T-helper 1 cell treated with Interleukin-12 subunit alpha and Interleukin-12 subunit beta and Interleukin-4 antibody, amounts not matched to agents 30 μg/mL and 1 μg/mL, for 36 hours (primary cell): ENCODE results near the gene OTOS.

Experiments
- H3K27ac Mint-ChIP-seq: one replicate; pipeline ENCODE4 v1.8.0; 2021; ENCODE audit warnings: mild to moderate bottlenecking, mixed read lengths
- H3K27me3 Mint-ChIP-seq: one replicate; pipeline ENCODE4 v1.8.0; 2021; ENCODE audit warnings: low read depth, mixed read lengths
- H3K36me3 Mint-ChIP-seq: one replicate; pipeline ENCODE4 v1.8.0; 2021; ENCODE audit warnings: low read depth, mixed read lengths
- H3K4me1 Mint-ChIP-seq: one replicate; pipeline ENCODE4 v1.8.0; 2021; ENCODE audit warnings: low read depth, mixed read lengths
- H3K4me3 Mint-ChIP-seq: one replicate; pipeline ENCODE4 v1.8.0; 2021; ENCODE audit warnings: mild to moderate bottlenecking, moderate library complexity, mixed read lengths
- H3K9me3 Mint-ChIP-seq: one replicate; pipeline ENCODE4 v1.8.0; 2021; ENCODE audit warnings: mixed read lengths

OTOS gene

DNA sequence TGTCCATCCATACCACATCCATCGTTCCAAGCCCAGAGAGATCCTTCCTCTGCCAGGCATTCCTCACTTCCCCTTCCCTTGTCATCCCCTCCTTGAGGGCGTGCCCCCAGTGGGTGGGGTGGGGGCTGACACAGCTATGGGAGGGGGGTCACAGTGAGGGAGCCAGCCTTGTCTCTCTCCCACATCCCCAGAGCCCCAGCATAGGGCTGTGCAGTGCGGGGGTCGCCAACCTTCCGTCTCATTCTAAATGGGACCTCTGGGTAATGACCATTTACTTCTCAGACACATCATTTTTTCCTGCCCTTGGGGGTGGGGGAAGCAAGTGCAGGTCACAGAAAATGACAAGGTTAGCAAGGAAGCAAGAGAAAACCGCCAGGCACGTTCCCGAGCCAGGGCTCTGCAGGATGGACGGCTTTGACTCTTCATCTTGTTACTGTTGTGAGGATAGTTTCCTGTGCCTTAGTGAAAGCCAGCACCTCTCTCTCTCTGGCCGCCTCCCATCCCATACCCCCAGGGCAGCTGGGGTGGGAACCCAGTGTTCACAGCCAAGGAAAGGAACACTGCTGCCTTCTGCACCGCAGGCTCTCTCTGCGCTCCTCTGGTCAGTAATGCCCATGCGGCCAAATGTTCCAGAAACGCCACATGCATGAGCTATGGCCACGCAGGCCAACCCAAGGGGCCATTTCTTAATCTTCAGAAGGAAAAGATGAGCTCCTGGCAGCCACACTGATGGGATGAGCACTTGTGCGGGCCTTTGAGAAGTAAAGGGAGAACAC is 22.7 kb upstream of the OTOS start:
- H3K4me3 Mint-ChIP-seq = no peak overlapping the region
- no peaks in the 10 kb centered on the region for H3K4me1 Mint-ChIP-seq
- peaks cover 20% of the 10 kb centered on the region for H3K9me3 Mint-ChIP-seq
- H3K36me3 Mint-ChIP-seq = no peaks in the 10 kb centered on the region
- no peak overlapping the region for H3K27ac Mint-ChIP-seq
- no peaks in the 10 kb centered on the region for H3K27me3 Mint-ChIP-seq

DNA sequence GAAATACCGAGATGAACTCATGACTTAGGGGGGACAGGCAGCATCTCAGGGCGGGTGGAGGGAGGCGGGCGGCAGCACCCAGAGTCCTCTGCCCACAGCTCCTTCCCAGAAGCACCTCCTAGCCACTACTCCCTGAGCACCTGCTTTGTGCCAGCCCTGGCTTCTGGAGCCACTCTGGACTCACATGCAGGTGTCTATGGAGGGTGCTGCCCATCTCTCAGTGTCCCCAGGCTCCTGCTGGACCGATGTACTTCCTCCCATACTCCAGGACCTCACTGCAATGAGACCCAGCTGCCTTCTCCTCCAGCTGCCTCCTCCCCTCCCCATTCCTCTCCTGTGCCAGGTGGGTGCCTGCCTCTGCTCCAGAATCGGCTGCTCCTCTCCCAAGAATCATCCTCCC is 22.1 kb upstream of the OTOS start:
- no peaks in the 10 kb centered on the region for H3K4me1 Mint-ChIP-seq
- H3K36me3 Mint-ChIP-seq = no peaks in the 10 kb centered on the region
- H3K27ac Mint-ChIP-seq = no peak overlapping the region
- H3K27me3 Mint-ChIP-seq = no peaks in the 10 kb centered on the region
- H3K4me3 Mint-ChIP-seq = no peak overlapping the region
- peaks cover 20% of the 10 kb centered on the region for H3K9me3 Mint-ChIP-seq

DNA sequence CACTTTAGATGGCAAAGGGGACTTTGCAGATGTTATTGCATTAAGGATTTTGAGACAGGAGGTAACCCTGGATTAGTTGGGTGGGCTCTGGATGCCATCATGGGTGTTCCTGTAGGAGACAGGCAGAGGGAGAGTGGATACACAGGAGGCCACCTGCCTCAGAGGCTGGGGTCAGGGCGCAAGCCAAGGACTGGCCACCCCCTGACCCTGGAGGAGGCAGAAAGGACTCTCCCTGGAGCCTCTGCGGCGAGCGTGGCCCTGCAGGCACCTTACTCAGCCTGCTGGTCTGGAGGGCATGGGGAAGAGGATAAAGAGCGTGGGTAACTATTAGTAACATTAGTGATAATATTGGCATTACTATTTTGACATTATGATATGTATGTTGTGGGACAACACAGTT is 21.6 kb upstream of the OTOS start:
- Mint-ChIP-seq H3K27ac (no peak overlapping the region), H3K4me1 (no peaks in the 10 kb centered on the region), H3K36me3 (no peaks in the 10 kb centered on the region), H3K27me3 (no peaks in the 10 kb centered on the region), H3K9me3 (peaks cover 20% of the 10 kb centered on the region), H3K4me3 (no peak overlapping the region)

DNA sequence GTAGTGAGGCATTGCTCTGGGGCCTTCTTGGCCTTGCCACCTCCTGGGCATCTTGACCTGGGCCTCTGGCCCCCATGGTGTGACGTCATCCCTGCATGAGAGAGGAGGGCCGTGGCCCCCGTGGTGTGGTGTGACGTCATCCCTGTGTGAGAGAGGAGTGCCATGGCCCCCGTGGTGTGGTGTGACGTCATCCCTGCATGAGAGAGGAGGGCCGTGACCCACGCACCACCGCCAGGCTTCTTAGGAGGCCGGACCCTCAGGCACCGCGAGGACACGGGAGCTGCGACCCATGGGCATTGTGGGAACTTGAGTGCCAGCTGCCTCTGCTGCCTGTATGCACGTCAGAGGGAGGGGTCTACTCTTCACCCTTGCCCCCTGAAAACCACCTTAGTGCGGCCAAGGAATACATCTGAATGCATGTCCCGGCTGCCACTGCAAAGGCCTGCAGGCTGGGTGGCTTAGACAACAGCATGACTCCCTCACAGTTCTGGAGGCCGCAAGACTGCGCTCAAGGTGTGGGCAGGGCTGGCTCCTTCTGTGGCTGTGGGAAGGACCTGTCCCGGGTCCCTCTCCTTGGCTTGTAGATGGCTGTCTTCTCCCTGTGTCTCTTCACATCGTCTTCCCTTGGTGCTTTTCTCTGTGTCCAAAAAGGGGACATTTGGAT is 20.8 kb upstream of the OTOS start:
- no peaks in the 10 kb centered on the region for H3K27me3 Mint-ChIP-seq
- H3K36me3 Mint-ChIP-seq = no peaks in the 10 kb centered on the region
- H3K9me3 Mint-ChIP-seq = peaks cover 20% of the 10 kb centered on the region
- no peaks in the 10 kb centered on the region for H3K4me1 Mint-ChIP-seq
- H3K27ac Mint-ChIP-seq = no peak overlapping the region
- H3K4me3 Mint-ChIP-seq = no peak overlapping the region

DNA sequence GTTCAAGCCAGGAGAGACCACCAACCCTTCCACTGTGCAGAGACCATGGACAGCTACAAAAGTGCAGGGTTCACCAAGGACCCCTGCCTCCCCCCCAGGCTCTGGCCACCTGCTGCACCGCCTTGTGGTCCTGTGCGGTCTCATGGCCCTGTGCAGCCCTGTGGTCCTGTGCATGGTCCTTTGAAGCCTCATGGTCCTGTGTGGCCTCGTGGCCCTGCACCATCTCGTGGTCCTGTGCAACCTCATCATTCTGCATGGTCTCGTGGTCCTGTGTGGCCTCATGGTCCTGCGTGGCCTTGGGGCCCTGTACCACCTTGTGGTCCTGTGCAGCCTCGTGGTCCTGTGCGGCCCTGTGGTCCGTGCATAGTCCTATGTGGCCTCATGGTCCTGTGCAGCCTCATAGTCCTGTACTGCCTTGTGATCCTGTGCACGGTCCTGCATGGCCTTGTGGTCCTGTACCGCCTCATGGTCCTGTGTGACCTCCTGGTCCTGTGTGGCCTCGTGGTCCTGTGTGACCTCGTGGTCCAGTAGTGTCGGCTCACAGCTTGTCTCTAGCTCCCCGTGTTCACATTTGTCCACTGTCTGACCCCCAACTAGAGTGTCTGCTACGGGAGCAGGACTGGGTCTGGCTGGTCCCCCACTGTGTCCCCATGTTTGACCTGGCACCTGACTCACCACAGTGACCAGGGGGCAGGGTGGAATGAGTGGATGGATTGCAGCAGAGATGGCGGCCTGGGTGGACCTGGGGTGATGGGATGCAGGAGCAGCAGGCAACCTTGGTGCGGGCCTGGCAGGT is 20.0 kb upstream of the OTOS start:
- Mint-ChIP-seq H3K27me3 (no peaks in the 10 kb centered on the region), H3K9me3 (peaks cover 17% of the 10 kb centered on the region), H3K27ac (no peak overlapping the region), H3K4me3 (no peak overlapping the region), H3K36me3 (no peaks in the 10 kb centered on the region), H3K4me1 (no peaks in the 10 kb centered on the region)

DNA sequence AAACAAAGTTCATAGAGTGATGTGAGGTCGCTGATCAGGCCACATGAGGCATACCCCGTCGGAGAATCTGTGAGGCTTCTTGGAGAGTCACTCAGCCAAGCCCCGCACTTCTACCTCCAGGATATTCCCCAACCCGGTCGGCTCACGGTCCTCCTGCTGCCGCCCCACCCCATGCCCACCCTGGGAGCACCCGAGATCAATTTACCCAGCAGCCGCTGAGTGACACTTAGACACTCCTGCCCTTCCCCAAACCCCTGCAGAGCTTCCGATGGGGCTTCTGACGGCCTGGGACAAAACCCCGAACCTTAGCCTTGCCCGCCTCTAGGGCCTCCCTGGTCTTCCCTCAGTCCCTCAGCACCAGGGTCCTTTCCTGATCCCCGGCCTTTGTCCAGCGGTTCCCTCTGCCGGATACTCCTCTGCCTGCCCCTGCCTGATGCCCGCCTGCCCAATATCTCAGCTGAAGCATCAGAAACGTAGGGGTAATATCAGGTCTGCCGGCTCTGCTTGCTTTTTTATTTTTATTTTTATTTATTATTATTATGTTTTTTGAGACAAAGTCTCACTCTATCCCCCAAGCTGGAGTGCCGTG is 18.9 kb upstream of the OTOS start:
- H3K27me3 Mint-ChIP-seq = no peaks in the 10 kb centered on the region
- no peak overlapping the region for H3K4me3 Mint-ChIP-seq
- peaks cover 9% of the 10 kb centered on the region for H3K9me3 Mint-ChIP-seq
- H3K36me3 Mint-ChIP-seq = no peaks in the 10 kb centered on the region
- no peak overlapping the region for H3K27ac Mint-ChIP-seq
- no peaks in the 10 kb centered on the region for H3K4me1 Mint-ChIP-seq

DNA sequence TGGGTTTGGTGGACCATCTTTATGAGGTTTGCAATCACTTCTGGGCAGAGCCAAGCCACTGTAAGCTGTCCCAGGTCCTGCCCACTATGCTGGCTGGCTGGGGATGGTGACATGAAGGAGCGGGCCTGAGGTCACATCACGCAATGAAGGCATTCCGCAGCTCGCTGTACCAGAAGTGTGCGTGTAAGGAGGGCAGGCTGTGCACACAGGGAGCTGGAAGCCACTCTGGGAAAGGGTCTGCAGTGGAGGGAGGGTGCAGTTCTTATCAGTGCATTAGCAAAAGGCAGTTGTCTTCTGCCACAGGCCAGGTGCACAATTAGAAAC is 16.7 kb upstream of the OTOS start:
- no peaks in the 10 kb centered on the region for H3K9me3 Mint-ChIP-seq
- H3K27ac Mint-ChIP-seq = no peak overlapping the region
- H3K4me1 Mint-ChIP-seq = no peaks in the 10 kb centered on the region
- H3K36me3 Mint-ChIP-seq = no peaks in the 10 kb centered on the region
- no peak overlapping the region for H3K4me3 Mint-ChIP-seq
- peaks cover 9% of the 10 kb centered on the region for H3K27me3 Mint-ChIP-seq

DNA sequence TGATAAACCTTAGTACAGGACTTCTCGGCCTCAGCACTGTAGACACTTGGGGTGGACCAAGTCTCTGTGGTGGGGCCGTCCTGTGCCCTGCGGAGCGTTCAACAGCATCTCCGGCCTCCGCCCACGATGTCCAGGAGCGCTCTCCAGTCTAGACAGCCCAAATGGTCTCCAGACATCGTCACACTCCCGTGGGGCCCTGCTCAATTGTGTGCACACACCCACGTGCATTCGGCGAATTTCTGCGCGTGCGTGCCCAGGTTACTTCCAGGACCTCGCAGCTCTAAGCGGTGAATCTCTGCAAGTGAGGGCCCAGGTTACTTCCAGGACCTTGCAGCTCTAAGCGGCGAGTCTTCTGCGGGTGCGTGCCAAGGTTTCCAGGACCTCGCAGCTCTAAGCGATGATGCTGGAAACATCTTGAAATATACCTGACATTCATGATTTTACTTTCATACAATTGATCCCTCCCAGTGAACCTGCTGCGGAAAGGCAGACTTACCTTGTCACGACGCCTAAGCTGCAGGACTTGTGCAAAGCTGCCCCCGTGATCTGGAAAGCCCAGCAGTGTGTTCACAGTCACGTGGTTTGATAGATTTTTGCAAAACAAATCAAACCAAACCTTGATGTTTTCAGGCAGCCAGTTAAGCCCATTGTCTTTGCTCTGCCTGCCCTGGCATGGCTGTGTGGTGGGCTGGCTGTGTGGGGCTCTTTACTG is 16.1 kb upstream of the OTOS start:
- Mint-ChIP-seq H3K4me1 (no peaks in the 10 kb centered on the region), H3K9me3 (no peaks in the 10 kb centered on the region), H3K36me3 (no peaks in the 10 kb centered on the region), H3K27me3 (peaks cover 9% of the 10 kb centered on the region), H3K4me3 (no peak overlapping the region), H3K27ac (no peak overlapping the region)

DNA sequence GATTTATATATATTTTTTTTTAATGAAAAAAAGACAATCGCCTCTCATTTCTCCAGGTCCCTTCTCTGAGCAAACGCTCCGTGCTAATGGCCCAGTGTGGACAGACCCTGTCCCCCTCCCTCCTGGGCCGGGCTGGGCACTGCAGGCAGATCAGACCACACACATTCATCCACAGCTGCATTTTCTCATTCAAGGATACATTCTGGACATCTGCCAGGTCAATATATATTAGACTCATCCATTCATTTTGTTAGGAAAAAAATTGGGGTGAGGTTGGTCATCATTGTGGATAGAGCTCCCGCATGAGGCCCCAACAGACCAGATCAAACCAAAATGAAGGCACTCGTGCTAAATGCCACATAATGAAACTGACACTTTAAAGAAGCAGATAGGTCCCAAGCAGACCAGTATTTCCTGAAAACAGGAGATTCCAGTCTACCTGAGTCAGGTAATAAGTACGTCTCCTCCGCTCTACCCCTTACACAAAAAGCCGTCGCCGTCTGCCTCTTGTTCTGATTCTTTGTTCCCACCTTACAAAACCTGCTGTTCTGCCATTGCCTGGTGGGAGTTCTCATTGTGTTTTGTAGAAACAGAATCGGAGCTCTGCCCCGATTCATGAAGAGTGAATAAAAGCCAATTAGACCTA is 15.4 kb upstream of the OTOS start:
- Mint-ChIP-seq H3K27me3 (peaks cover 9% of the 10 kb centered on the region), H3K4me1 (no peaks in the 10 kb centered on the region), H3K4me3 (no peak overlapping the region), H3K36me3 (no peaks in the 10 kb centered on the region), H3K27ac (no peak overlapping the region), H3K9me3 (no peaks in the 10 kb centered on the region)

DNA sequence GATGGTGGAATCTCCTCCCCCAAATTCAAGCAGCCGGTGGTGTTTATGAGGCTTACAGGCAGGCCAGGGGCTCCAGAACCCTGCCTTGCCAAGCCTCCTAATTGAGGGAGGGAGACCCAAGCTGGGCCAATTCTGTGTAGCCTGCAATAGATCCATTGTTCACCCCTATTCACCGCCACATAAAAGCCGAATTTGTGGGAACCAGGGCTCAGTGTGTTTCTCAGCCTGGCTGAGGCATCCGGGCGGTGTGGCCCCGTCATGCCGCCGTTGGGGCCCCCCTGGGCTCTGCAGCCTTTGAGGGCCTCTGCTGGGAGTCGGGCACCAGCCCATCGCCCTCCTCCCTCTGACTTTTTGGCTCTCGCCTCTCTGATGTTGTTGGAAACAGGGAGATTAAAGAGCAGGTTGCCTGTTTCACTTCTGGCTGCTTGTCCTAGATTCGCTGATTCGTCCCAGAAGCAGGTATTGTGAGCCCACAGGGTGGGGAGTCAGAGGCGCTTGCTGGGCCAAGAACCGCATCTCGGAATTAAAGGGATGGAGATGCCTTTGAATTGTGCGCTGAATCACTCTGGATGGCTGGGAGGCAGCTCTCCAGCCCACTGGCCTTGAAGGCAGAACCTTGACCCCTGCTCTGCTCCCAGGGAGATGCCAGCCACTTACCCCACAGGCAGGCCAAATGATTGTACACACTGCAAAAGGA is 14.7 kb upstream of the OTOS start:
- no peaks in the 10 kb centered on the region for H3K36me3 Mint-ChIP-seq
- no peak overlapping the region for H3K4me3 Mint-ChIP-seq
- H3K4me1 Mint-ChIP-seq = no peaks in the 10 kb centered on the region

DNA sequence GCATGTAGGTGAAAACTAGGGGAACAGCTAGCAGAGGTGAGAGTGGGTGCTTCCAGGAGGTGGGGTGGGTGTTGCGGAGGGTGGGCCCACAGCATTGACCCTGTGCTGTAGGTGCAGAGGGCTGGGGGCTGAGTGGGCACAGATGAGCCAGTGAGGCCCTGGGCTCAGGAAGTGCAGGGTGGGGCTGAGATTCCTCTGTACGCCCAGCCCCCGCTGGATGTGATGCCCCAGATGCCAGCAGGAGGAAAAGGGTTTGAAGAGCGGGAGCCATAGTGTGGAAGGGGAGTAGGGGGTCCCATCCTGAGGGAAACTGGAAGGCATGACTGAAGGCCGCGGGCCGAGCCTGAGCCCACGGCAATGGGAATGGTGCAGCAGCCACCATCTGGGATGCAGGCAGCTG is 14.1 kb upstream of the OTOS start:
- H3K9me3 Mint-ChIP-seq = no peaks in the 10 kb centered on the region
- H3K27me3 Mint-ChIP-seq = peaks cover 9% of the 10 kb centered on the region
- no peak overlapping the region for H3K27ac Mint-ChIP-seq
- H3K4me1 Mint-ChIP-seq = no peaks in the 10 kb centered on the region
- H3K36me3 Mint-ChIP-seq = no peaks in the 10 kb centered on the region
- no peak overlapping the region for H3K4me3 Mint-ChIP-seq

More for the DNA sequence above, 14.7 kb upstream of the OTOS start:
- Mint-ChIP-seq H3K27ac (no peak overlapping the region), H3K9me3 (no peaks in the 10 kb centered on the region), H3K27me3 (peaks cover 9% of the 10 kb centered on the region)

DNA sequence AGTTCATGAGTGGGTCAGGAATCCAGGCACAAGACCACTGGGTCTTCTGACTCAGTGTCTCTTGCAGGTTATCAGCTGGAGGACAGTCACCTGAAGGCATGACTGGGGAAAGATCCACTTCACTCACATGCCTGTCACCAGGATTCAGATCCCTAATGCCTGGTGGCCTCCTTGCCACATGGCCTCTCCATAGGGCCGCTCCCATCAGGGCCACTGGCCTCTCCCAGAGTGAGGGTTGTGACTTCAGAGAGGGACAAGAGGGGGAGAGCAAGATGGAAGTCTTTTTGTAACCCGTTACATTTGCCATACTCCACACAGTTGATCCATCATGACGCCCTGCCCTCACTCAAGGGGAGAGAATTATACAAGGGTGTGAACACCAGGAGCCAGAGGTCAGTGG is 13.0 kb upstream of the OTOS start:
- no peak overlapping the region for H3K4me3 Mint-ChIP-seq
- H3K36me3 Mint-ChIP-seq = no peaks in the 10 kb centered on the region
- no peaks in the 10 kb centered on the region for H3K9me3 Mint-ChIP-seq
- H3K27me3 Mint-ChIP-seq = peaks cover 9% of the 10 kb centered on the region
- no peaks in the 10 kb centered on the region for H3K4me1 Mint-ChIP-seq
- H3K27ac Mint-ChIP-seq = no peak overlapping the region

DNA sequence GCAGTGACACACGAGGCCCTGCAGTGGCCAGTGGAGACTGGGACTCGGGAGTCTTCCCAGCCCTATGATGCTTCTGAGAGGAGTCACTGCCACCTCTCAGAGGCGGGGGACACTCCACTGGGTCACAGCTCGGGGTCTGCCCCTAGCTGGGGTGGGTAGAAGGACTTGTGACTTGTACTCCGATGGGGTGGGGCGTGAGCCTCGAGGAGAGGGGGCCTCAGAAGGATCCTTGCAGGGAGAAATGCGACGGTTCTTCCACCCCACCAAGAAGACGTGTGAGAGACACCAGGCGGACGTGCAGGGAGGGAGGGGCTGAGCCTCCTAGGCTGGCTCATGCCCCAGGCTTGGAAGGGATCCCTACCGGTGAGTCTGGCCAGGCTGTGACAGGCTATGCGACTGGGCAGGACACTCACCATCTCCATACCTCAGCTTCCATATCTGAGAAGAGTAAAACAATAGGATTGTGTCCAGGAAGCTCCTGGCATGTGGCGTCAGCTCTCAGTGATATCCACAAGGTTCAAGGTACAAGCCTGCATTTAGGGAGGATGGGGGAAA is 11.1 kb upstream of the OTOS start:
- Mint-ChIP-seq H3K36me3 (no peaks in the 10 kb centered on the region), H3K4me3 (no peak overlapping the region), H3K9me3 (peaks cover 9% of the 10 kb centered on the region), H3K27ac (no peak overlapping the region), H3K4me1 (no peaks in the 10 kb centered on the region), H3K27me3 (peaks cover 9% of the 10 kb centered on the region)
